Nephron progenitor cell (in vitro differentiated cells): Measurements from ENCODE around the gene UNC80.

Source experiments
- DNase-seq: peaks from one replicate; pipeline ENCODE4 v3.0.0; 2021
- H3K27ac Mint-ChIP-seq: 2 replicates; pipeline ENCODE4 v1.8.0; 2021; ENCODE audit warnings: mild to moderate bottlenecking, moderate library complexity, mixed read lengths
- H3K27me3 Mint-ChIP-seq: 2 replicates; pipeline ENCODE4 v1.8.0; 2021; ENCODE audit warnings: mild to moderate bottlenecking, low read depth, mixed read lengths; ENCODE audit not compliant: poor library complexity
- H3K36me3 Mint-ChIP-seq: 2 replicates; pipeline ENCODE4 v1.8.0; 2021; ENCODE audit warnings: low read depth, mixed read lengths
- H3K4me1 Mint-ChIP-seq: 2 replicates; pipeline ENCODE4 v1.8.0; 2021; ENCODE audit warnings: mixed read lengths
- H3K4me3 Mint-ChIP-seq: 2 replicates; pipeline ENCODE4 v1.8.0; 2021; ENCODE audit warnings: mild to moderate bottlenecking, moderate library complexity, mixed read lengths
- H3K9me3 Mint-ChIP-seq: 2 replicates; pipeline ENCODE4 v1.8.0; 2021; ENCODE audit warnings: mild to moderate bottlenecking, moderate library complexity, mixed read lengths
- CTCF ChIP-seq: fragments of 200-600 bp; sonication (generic); IDR thresholded peaks from 2 replicates; pipeline ENCODE4 v1.5.0; 2021; ENCODE audit warnings: antibody characterized with exemption

The UNC80 gene

GRCh38 chr2:209913786-209914345, 142.2 kb downstream of the UNC80 start:
- Mint-ChIP-seq H3K27ac (no peak overlapping the region), H3K4me3 (no peak overlapping the region), H3K4me1 (no peaks in the 10 kb centered on the region), H3K27me3 (no peaks in the 10 kb centered on the region), H3K9me3 (no peaks in the 10 kb centered on the region), H3K36me3 (no peaks in the 10 kb centered on the region)
- TF ChIP-seq CTCF: no peak
- no peak for DNase-seq

GRCh38 chr2:209917154-209917771, 145.6 kb downstream of the UNC80 start:
- TF ChIP-seq CTCF: no peak
- Mint-ChIP-seq H3K27me3 (no peaks in the 10 kb centered on the region), H3K4me1 (no peaks in the 10 kb centered on the region), H3K27ac (no peak overlapping the region), H3K36me3 (no peaks in the 10 kb centered on the region), H3K9me3 (no peaks in the 10 kb centered on the region), H3K4me3 (no peak overlapping the region)
- DNase-seq: no peak

GRCh38 chr2:209918251-209918650, 146.6 kb downstream of the UNC80 start:
- Mint-ChIP-seq H3K9me3 (no peaks in the 10 kb centered on the region), H3K4me3 (no peak overlapping the region), H3K36me3 (no peaks in the 10 kb centered on the region), H3K27me3 (no peaks in the 10 kb centered on the region), H3K27ac (no peak overlapping the region), H3K4me1 (no peaks in the 10 kb centered on the region)
- no peak for DNase-seq
- no peak for TF ChIP-seq CTCF

- no peak overlapping the region for H3K27ac Mint-ChIP-seq
- H3K27me3 Mint-ChIP-seq: no peaks in the 10 kb centered on the region
- no peaks in the 10 kb centered on the region for H3K36me3 Mint-ChIP-seq
- no peak overlapping the region for H3K4me3 Mint-ChIP-seq
- no peaks in the 10 kb centered on the region for H3K9me3 Mint-ChIP-seq
- TF ChIP-seq CTCF: no peak
- DNase-seq: no peak
- H3K4me1 Mint-ChIP-seq: no peaks in the 10 kb centered on the region
Measured at GRCh38 chr2:209922116-209922515, 150.5 kb downstream of the UNC80 start.

- Mint-ChIP-seq H3K4me1 (no peaks in the 10 kb centered on the region), H3K4me3 (no peak overlapping the region)
- no peak for DNase-seq
Measured at GRCh38 chr2:209929369-209929768, 157.7 kb downstream of the UNC80 start.

More at GRCh38 chr2:209929369-209929768, 157.7 kb downstream of the UNC80 start:
- H3K27me3 Mint-ChIP-seq: no peaks in the 10 kb centered on the region
- H3K9me3 Mint-ChIP-seq: no peaks in the 10 kb centered on the region
- TF ChIP-seq CTCF: no peak
- H3K36me3 Mint-ChIP-seq: no peaks in the 10 kb centered on the region
- H3K27ac Mint-ChIP-seq: no peak overlapping the region
